ENCODE data around the gene MRPS35.

DNA sequence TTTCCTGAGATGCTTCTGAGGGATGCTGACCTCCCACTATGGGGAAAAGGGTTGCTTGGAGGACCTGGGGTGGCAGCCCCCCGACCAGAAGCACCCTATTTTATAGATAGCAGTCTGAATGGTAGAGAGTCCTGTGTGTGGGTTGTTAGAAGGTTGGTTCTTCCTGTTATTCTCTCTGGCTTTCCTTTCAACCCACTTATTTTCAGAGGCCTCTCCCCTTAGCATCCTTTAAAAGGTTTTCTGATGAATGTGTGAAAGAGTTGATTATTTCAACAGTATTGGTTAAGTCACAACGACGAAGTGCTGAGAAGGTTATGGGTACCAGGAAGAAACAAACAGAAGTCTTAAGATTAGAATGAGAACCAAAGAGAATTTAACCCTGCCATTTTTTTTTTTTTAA is 90.2 kb downstream of the MRPS35 start:
- TF ChIP-seq ZNF274 (IDR thresholded peaks at IDR 0.05; ENCODE audit: low read depth, low read length), result no peak
- TF ChIP-seq YY1 (IDR thresholded peaks at IDR 0.05; ENCODE audit: insufficient read depth, insufficient read length), result no peak
